HUES48 (cell line): ENCODE results near the gene DNMT3A.
A peak's percentile ranks its signal among the peaks of the same experiment; 100 is the strongest.
"Not testable (repeated sequence)": the region's sequence is repeated elsewhere in the genome, so short reads cannot be mapped to it uniquely, and the experiment has no call there.

Experiments used
- H3K27ac ChIP-seq: one replicate; pipeline ENCODE4 v1.7.0; 2013; ENCODE audit warnings: low read depth, low read length, inconsistent platforms
- H3K27me3 ChIP-seq: 2 replicates; pipeline ENCODE4 v1.6.1; 2013; ENCODE audit warnings: mild to moderate bottlenecking, low read length; ENCODE audit not compliant: control insufficient read depth, insufficient read depth
- H3K36me3 ChIP-seq: 2 replicates; pipeline ENCODE4 v1.6.1; 2013; ENCODE audit warnings: low read length; ENCODE audit not compliant: control insufficient read depth, insufficient read depth
- H3K4me1 ChIP-seq: 2 replicates; pipeline ENCODE4 v1.6.1; 2013; ENCODE audit warnings: mild to moderate bottlenecking, low read length; ENCODE audit not compliant: control insufficient read depth, insufficient read depth
- H3K4me3 ChIP-seq: 2 replicates; pipeline ENCODE4 v1.5.1; 2013; ENCODE audit warnings: mild to moderate bottlenecking, low read depth, low read length
- H3K9ac ChIP-seq: 2 replicates; pipeline ENCODE4 v1.6.1; 2013; ENCODE audit warnings: mild to moderate bottlenecking, low read depth, low read length, moderate library complexity
- H3K9me3 ChIP-seq: 2 replicates; pipeline ENCODE4 v1.6.1; 2013; ENCODE audit warnings: low read length; ENCODE audit not compliant: control insufficient read depth, insufficient read depth

DNMT3A gene

GRCh38 chr2:25218100-25218499 is 123.6 kb downstream of the DNMT3A start:
- Histone ChIP-seq H3K9me3 (no peaks in the 10 kb centered on the region), H3K27ac (no peak overlapping the region), H3K27me3 (no peaks in the 10 kb centered on the region), H3K36me3 (no peaks in the 10 kb centered on the region), H3K9ac (no peak overlapping the region), H3K4me3 (no peak overlapping the region), H3K4me1 (no peaks in the 10 kb centered on the region; the same call in 1 of the 2 replicates)

GRCh38 chr2:25215948-25216679 is 125.6 kb downstream of the DNMT3A start:
- Histone ChIP-seq H3K4me3 (peak overlapping the region; percentile 70), H3K27me3 (no peaks in the 10 kb centered on the region), H3K27ac (peak overlapping the region; percentile 47), H3K9ac (peak overlapping the region; percentile 62), H3K9me3 (no peaks in the 10 kb centered on the region), H3K4me1 (no peaks in the 10 kb centered on the region; the same call in 1 of the 2 replicates), H3K36me3 (no peaks in the 10 kb centered on the region)

- Histone ChIP-seq H3K27ac (no peak overlapping the region), H3K27me3 (no peaks in the 10 kb centered on the region), H3K4me3 (peak overlapping the region; percentile 70), H3K4me1 (no peaks in the 10 kb centered on the region; the same call in 1 of the 2 replicates), H3K36me3 (no peaks in the 10 kb centered on the region), H3K9ac (peak overlapping the region; percentile 62), H3K9me3 (no peaks in the 10 kb centered on the region)
Measured at GRCh38 chr2:25215232-25215631, 126.5 kb downstream of the DNMT3A start.

- Histone ChIP-seq H3K27ac (no peak overlapping the region), H3K36me3 (no peaks in the 10 kb centered on the region), H3K4me3 (no peak overlapping the region)
Measured at GRCh38 chr2:25213229-25213628, 128.5 kb downstream of the DNMT3A start.

GRCh38 chr2:25210923-25211322 is 130.8 kb downstream of the DNMT3A start:
- H3K4me1 ChIP-seq, H3K4me3 ChIP-seq, H3K27ac ChIP-seq, H3K27me3 ChIP-seq, H3K36me3 ChIP-seq, H3K9ac ChIP-seq, H3K9me3 ChIP-seq: not testable (repeated sequence)

More at GRCh38 chr2:25213229-25213628, 128.5 kb downstream of the DNMT3A start:
- Histone ChIP-seq H3K9ac (no peak overlapping the region), H3K27me3 (no peaks in the 10 kb centered on the region), H3K9me3 (no peaks in the 10 kb centered on the region), H3K4me1 (no peaks in the 10 kb centered on the region; the same call in 1 of the 2 replicates)

GRCh38 chr2:25207078-25207545 is 134.6 kb downstream of the DNMT3A start:
- H3K9me3 ChIP-seq, result no peaks in the 10 kb centered on the region
- no peak overlapping the region for H3K9ac ChIP-seq
- no peaks in the 10 kb centered on the region for H3K36me3 ChIP-seq
- H3K27ac ChIP-seq, result peak overlapping the region; percentile 36
- no peaks in the 10 kb centered on the region for H3K27me3 ChIP-seq
- 0 out of 2 replicates have a peak, but pooled peaks cover 7% of the 10 kb centered on the region for H3K4me1 ChIP-seq
- H3K4me3 ChIP-seq, result no peak overlapping the region

GRCh38 chr2:25204190-25204838 is 137.4 kb downstream of the DNMT3A start:
- H3K36me3 ChIP-seq, result no peaks in the 10 kb centered on the region
- no peaks in the 10 kb centered on the region for H3K9me3 ChIP-seq
- no peaks in the 10 kb centered on the region for H3K27me3 ChIP-seq
- 0 out of 2 replicates have a peak, but pooled peaks cover 7% of the 10 kb centered on the region for H3K4me1 ChIP-seq
- H3K9ac ChIP-seq, result 0 out of 2 replicates have a peak overlapping the region, but pooled peaks have one; percentile 25
- peak overlapping the region; percentile 26; the same call in 1 of the 2 replicates for H3K4me3 ChIP-seq
- H3K27ac ChIP-seq, result no peak overlapping the region

GRCh38 chr2:25202275-25202674 is 139.4 kb downstream of the DNMT3A start:
- Histone ChIP-seq H3K9me3 (no peaks in the 10 kb centered on the region), H3K36me3 (no peaks in the 10 kb centered on the region), H3K27me3 (no peaks in the 10 kb centered on the region), H3K9ac (no peak overlapping the region), H3K4me3 (no peak overlapping the region), H3K27ac (no peak overlapping the region), H3K4me1 (0 out of 2 replicates have a peak, but pooled peaks cover 6% of the 10 kb centered on the region)

- H3K36me3 ChIP-seq, result no peaks in the 10 kb centered on the region
- no peak overlapping the region for H3K4me3 ChIP-seq
- H3K27me3 ChIP-seq, result no peaks in the 10 kb centered on the region
- H3K4me1 ChIP-seq, result 0 out of 2 replicates have a peak, but pooled peaks cover under 1% of the 10 kb centered on the region
- no peak overlapping the region for H3K9ac ChIP-seq
- no peak overlapping the region for H3K27ac ChIP-seq
- no peaks in the 10 kb centered on the region for H3K9me3 ChIP-seq
Measured at GRCh38 chr2:25201794-25202193, 139.9 kb downstream of the DNMT3A start.

GRCh38 chr2:25201265-25201664 is 140.5 kb downstream of the DNMT3A start:
- Histone ChIP-seq H3K4me3 (no peak overlapping the region), H3K27ac (no peak overlapping the region), H3K9ac (no peak overlapping the region), H3K9me3 (no peaks in the 10 kb centered on the region), H3K4me1 (no peaks in the 10 kb centered on the region), H3K27me3 (no peaks in the 10 kb centered on the region), H3K36me3 (no peaks in the 10 kb centered on the region)

- H3K9me3 ChIP-seq, result no peaks in the 10 kb centered on the region
- H3K36me3 ChIP-seq, result no peaks in the 10 kb centered on the region
- no peaks in the 10 kb centered on the region for H3K4me1 ChIP-seq
- no peak overlapping the region for H3K27ac ChIP-seq
- no peak overlapping the region for H3K4me3 ChIP-seq
- no peak overlapping the region for H3K9ac ChIP-seq
- H3K27me3 ChIP-seq, result no peaks in the 10 kb centered on the region
Measured at GRCh38 chr2:25198576-25198975, 143.1 kb downstream of the DNMT3A start.
